ENCODE data around the gene FBXO17. TPM values are rescaled to one million over a fixed set of nuclear protein-coding genes. Genes with fewer than 3 reads are reported as not detected.

Gene FBXO17
- total and polyA plus RNA-seq, 4 donors, result 19.7 to 31.9 (median 23.4) TPM

DNA sequence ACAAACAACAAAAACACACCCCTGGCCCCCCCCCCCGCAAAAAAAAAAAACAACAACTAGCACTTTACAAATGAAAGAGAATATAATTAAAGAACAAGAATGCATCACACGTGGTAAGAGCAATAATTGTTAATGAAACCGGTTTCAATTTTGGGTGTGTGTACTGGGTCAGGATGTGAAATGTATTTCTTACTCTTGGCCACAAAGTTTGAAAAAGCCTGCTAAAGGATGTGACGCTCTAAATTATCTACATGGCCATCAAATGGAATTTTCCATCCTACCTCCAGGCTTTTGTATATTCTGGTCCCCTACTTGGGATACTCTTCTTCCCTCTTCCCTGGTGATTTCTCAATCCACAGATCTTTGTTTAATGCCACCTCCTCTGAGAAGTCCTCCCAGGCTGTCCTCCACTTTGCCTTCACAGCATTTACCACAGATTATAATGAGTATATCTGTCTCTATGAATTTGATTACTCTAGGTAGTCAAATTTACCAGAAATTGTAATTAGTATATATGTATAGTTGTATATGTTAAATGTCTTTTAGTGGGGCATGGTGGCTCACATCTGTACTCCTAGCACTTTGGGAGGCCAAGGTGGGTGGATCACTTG lies 47.0 kb downstream of the FBXO17 start:
- H3K4me3 ChIP-seq (ENCODE audit: low read depth in 1 of 3, low read length in 3 of 3), result no peak overlapping the region
- no peaks in the 10 kb centered on the region for H3K9me3 ChIP-seq (ENCODE audit: control insufficient read depth in 4 of 4, low read length in 3 of 4)
- no peak for DNase-seq (ENCODE audit: low spot score)
- H3K9ac ChIP-seq (ENCODE audit: low read depth in 1 of 2, low read length in 2 of 2), result no peak overlapping the region
- WGBS, result 85% methylated on average over 4 of the region's 4 CpGs
- H3K4me1 ChIP-seq (ENCODE audit: control insufficient read depth in 4 of 4, insufficient read depth in 4 of 4, low read length in 3 of 4), result peaks cover 4 to 17% (median 13%) of the 10 kb centered on the region in 4 donors
- no peaks in the 10 kb centered on the region for H3K27me3 ChIP-seq (ENCODE audit: control insufficient read depth in 4 of 4, insufficient read depth in 4 of 4, low read length in 3 of 4)
- H3K27ac ChIP-seq (ENCODE audit: low read depth in 1 of 2, low read length in 2 of 2), result no peak overlapping the region
- peaks cover 6 to 15% (median 8%) of the 10 kb centered on the region in 4 donors for H3K36me3 ChIP-seq (ENCODE audit: control insufficient read depth in 4 of 4, insufficient read depth in 3 of 4, low read depth in 1 of 4, low read length in 3 of 4)
- TF ChIP-seq RXRA (IDR thresholded peaks at IDR 0.05) (no peak), NR2F2 (IDR thresholded peaks at IDR 0.05) (no peak), SP1 (IDR thresholded peaks at IDR 0.05) (no peak), HNF4G (IDR thresholded peaks at IDR 0.05) (no peak), GABPA (IDR thresholded peaks at IDR 0.05 in 1 of 2, conservative IDR thresholded peaks at IDR 0.05 in 1 of 2) (no peak), EGR1 (IDR thresholded peaks at IDR 0.05; ENCODE audit: low read depth in 2 of 2) (no peak), FOXA1 (IDR thresholded peaks at IDR 0.05) (no peak), HNF4A (conservative IDR thresholded peaks at IDR 0.05) (no peak), TAF1 (conservative IDR thresholded peaks at IDR 0.05) (no peak), JUND (IDR thresholded peaks at IDR 0.05) (no peak)
- TF ChIP-seq, protein P1, sequence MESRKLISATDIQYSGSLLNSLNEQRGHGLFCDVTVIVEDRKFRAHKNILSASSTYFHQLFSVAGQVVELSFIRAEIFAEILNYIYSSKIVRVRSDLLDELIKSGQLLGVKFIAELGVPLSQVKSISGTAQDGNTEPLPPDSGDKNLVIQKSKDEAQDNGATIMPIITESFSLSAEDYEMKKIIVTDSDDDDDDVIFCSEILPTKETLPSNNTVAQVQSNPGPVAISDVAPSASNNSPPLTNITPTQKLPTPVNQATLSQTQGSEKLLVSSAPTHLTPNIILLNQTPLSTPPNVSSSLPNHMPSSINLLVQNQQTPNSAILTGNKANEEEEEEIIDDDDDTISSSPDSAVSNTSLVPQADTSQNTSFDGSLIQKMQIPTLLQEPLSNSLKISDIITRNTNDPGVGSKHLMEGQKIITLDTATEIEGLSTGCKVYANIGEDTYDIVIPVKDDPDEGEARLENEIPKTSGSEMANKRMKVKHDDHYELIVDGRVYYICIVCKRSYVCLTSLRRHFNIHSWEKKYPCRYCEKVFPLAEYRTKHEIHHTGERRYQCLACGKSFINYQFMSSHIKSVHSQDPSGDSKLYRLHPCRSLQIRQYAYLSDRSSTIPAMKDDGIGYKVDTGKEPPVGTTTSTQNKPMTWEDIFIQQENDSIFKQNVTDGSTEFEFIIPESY (IDR thresholded peaks at IDR 0.05), result no peak
- TF ChIP-seq, protein P2, sequence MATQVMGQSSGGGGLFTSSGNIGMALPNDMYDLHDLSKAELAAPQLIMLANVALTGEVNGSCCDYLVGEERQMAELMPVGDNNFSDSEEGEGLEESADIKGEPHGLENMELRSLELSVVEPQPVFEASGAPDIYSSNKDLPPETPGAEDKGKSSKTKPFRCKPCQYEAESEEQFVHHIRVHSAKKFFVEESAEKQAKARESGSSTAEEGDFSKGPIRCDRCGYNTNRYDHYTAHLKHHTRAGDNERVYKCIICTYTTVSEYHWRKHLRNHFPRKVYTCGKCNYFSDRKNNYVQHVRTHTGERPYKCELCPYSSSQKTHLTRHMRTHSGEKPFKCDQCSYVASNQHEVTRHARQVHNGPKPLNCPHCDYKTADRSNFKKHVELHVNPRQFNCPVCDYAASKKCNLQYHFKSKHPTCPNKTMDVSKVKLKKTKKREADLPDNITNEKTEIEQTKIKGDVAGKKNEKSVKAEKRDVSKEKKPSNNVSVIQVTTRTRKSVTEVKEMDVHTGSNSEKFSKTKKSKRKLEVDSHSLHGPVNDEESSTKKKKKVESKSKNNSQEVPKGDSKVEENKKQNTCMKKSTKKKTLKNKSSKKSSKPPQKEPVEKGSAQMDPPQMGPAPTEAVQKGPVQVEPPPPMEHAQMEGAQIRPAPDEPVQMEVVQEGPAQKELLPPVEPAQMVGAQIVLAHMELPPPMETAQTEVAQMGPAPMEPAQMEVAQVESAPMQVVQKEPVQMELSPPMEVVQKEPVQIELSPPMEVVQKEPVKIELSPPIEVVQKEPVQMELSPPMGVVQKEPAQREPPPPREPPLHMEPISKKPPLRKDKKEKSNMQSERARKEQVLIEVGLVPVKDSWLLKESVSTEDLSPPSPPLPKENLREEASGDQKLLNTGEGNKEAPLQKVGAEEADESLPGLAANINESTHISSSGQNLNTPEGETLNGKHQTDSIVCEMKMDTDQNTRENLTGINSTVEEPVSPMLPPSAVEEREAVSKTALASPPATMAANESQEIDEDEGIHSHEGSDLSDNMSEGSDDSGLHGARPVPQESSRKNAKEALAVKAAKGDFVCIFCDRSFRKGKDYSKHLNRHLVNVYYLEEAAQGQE (IDR thresholded peaks at IDR 0.05), result no peak
- TF ChIP-seq, protein P3, sequence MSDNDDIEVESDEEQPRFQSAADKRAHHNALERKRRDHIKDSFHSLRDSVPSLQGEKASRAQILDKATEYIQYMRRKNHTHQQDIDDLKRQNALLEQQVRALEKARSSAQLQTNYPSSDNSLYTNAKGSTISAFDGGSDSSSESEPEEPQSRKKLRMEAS (IDR thresholded peaks at IDR 0.05), result no peak
- TF ChIP-seq, protein P4, sequence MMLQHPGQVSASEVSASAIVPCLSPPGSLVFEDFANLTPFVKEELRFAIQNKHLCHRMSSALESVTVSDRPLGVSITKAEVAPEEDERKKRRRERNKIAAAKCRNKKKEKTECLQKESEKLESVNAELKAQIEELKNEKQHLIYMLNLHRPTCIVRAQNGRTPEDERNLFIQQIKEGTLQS (IDR thresholded peaks at IDR 0.05), result no peak

DNA sequence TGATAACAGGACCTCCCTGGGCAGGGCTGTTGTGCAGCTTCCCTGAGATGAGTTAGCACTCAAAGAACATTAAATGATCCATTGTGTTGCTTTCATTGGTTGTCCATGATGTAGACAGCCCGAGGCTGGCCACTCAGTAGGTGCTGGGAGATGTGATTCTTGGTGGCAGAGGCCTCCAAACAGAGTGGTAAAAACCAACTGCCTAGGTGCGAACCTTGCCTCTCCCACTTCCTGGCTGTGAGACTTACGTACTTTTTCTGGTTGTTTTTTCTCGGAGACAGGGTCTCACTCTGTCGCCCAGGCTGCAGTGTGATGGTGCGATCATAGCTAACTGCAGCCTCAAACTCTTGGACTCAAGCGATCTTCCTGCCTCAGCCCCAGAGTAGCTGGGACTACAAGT lies 51.2 kb downstream of the FBXO17 start:
- Histone ChIP-seq H3K4me3 (ENCODE audit: low read depth in 1 of 3, low read length in 3 of 3) (no peak overlapping the region), H3K27me3 (ENCODE audit: control insufficient read depth in 4 of 4, insufficient read depth in 4 of 4, low read length in 3 of 4) (no peaks in the 10 kb centered on the region), H3K9ac (ENCODE audit: low read depth in 1 of 2, low read length in 2 of 2) (no peak overlapping the region), H3K9me3 (ENCODE audit: control insufficient read depth in 4 of 4, low read length in 3 of 4) (no peaks in the 10 kb centered on the region), H3K27ac (ENCODE audit: low read depth in 1 of 2, low read length in 2 of 2) (no peak overlapping the region), H3K4me1 (ENCODE audit: control insufficient read depth in 4 of 4, insufficient read depth in 4 of 4, low read length in 3 of 4) (peaks cover 0 to under 1% (median under 1%) of the 10 kb centered on the region in 4 donors), H3K36me3 (ENCODE audit: control insufficient read depth in 4 of 4, insufficient read depth in 3 of 4, low read depth in 1 of 4, low read length in 3 of 4) (peaks cover 2 to 20% (median 8%) of the 10 kb centered on the region in 4 donors)
- no peak for DNase-seq (ENCODE audit: low spot score)
- WGBS, result 89% methylated on average over 7 of the region's 7 CpGs
- TF ChIP-seq, protein P4 (IDR thresholded peaks at IDR 0.05), result no peak
- TF ChIP-seq GABPA (IDR thresholded peaks at IDR 0.05 in 1 of 2, conservative IDR thresholded peaks at IDR 0.05 in 1 of 2) (no peak), HNF4G (IDR thresholded peaks at IDR 0.05) (no peak), EGR1 (IDR thresholded peaks at IDR 0.05; ENCODE audit: low read depth in 2 of 2) (no peak), SP1 (IDR thresholded peaks at IDR 0.05) (no peak), FOXA2 (IDR thresholded peaks at IDR 0.05) (no peak), RXRA (IDR thresholded peaks at IDR 0.05) (no peak), HNF4A (conservative IDR thresholded peaks at IDR 0.05) (no peak), RAD21 (IDR thresholded peaks at IDR 0.05) (no peak), FOXA1 (IDR thresholded peaks at IDR 0.05) (no peak), NR2F2 (IDR thresholded peaks at IDR 0.05) (no peak), TAF1 (conservative IDR thresholded peaks at IDR 0.05) (no peak), JUND (IDR thresholded peaks at IDR 0.05) (no peak)
- TF ChIP-seq, protein P2 (IDR thresholded peaks at IDR 0.05), result no peak
- TF ChIP-seq, protein P3 (IDR thresholded peaks at IDR 0.05), result no peak
- TF ChIP-seq, protein P1 (IDR thresholded peaks at IDR 0.05), result no peak
